MM.1S (cell line): ENCODE results near the gene CAMSAP1.

Experiments used
- DNase-seq: peaks from one replicate; pipeline ENCODE4 v3.0.0-alpha.2; 2015
- H2AFZ ChIP-seq: fragments of 300-600 bp; sonication (generic); 2 replicates; pipeline ENCODE4 v1.6.0; 2016; ENCODE audit warnings: antibody characterized with exemption, low read length
- H3F3A ChIP-seq: fragments of 300-600 bp; sonication (generic); 2 replicates; pipeline ENCODE4 v1.6.1; 2016; ENCODE audit warnings: mild to moderate bottlenecking, antibody characterized with exemption, low read length, moderate library complexity, mixed read lengths; ENCODE audit not compliant: insufficient read depth
- H3K27ac ChIP-seq: fragments of 300-600 bp; sonication (generic); 2 replicates; pipeline ENCODE4 v1.5.1; 2016; ENCODE audit warnings: mild to moderate bottlenecking, low read length
- H3K27me3 ChIP-seq: fragments of 300-600 bp; sonication (generic); replicated peaks from 2 replicates; pipeline ENCODE4 v1.6.0; 2016; ENCODE audit warnings: low read length; ENCODE audit not compliant: insufficient read depth
- H3K36me3 ChIP-seq: fragments of 300-600 bp; sonication (generic); replicated peaks from 2 replicates; pipeline ENCODE4 v1.6.1; 2016; ENCODE audit warnings: mild to moderate bottlenecking, low read length, mixed read lengths; ENCODE audit not compliant: insufficient read depth
- H3K4me1 ChIP-seq: fragments of 300-600 bp; sonication (generic); 2 replicates; pipeline ENCODE4 v1.6.1; 2016; ENCODE audit warnings: low read length, mixed read lengths
- H3K4me2 ChIP-seq: fragments of 300-600 bp; sonication (generic); 2 replicates; pipeline ENCODE4 v1.6.0; 2016; ENCODE audit warnings: low read depth, low read length
- H3K4me3 ChIP-seq: fragments of 300-600 bp; sonication (generic); 2 replicates; pipeline ENCODE4 v1.5.1; 2016; ENCODE audit warnings: low read length, mixed read lengths
- H3K79me2 ChIP-seq: fragments of 300-600 bp; sonication (generic); 2 replicates; pipeline ENCODE4 v1.6.1; 2016; ENCODE audit warnings: mixed run types, low read length, mixed read lengths
- H3K9ac ChIP-seq: fragments of 300-600 bp; sonication (generic); 2 replicates; pipeline ENCODE4 v1.6.1; 2016; ENCODE audit warnings: low read length, mixed read lengths
- H3K9me2 ChIP-seq: fragments of 300-600 bp; sonication (generic); replicated peaks from 2 replicates; pipeline ENCODE4 v1.6.1; 2016; ENCODE audit warnings: mild to moderate bottlenecking, low read length, mixed read lengths; ENCODE audit not compliant: insufficient read depth
- H3K9me3 ChIP-seq: fragments of 300-600 bp; sonication (generic); replicated peaks from 2 replicates; pipeline ENCODE4 v1.6.1; 2016; ENCODE audit warnings: mild to moderate bottlenecking, low read length, mixed read lengths; ENCODE audit not compliant: insufficient read depth
- H4K20me1 ChIP-seq: fragments of 300-600 bp; sonication (generic); 2 replicates; pipeline ENCODE4 v1.6.1; 2016; ENCODE audit warnings: mild to moderate bottlenecking, low read length, moderate library complexity, mixed read lengths; ENCODE audit not compliant: insufficient read depth
- EZH2 ChIP-seq: fragments of 300-600 bp; sonication (generic); optimal IDR thresholded peaks from 2 replicates; pipeline ENCODE3; 2017; ENCODE audit warnings: low read depth, mild to moderate bottlenecking, antibody characterized with exemption, low read length, mixed read lengths
- EZH2phosphoT487 ChIP-seq: fragments of 300-600 bp; sonication (generic); IDR thresholded peaks from 2 replicates; pipeline ENCODE4 v1.6.1; 2018; ENCODE audit warnings: antibody characterized with exemption, low read length
- TF ChIP-seq, protein P1 (sequence below): fragments of 300-600 bp; sonication (generic); IDR thresholded peaks from 2 replicates; pipeline ENCODE4 v1.5.1; 2016; ENCODE audit warnings: antibody characterized with exemption, low read length, mixed read lengths

CAMSAP1 gene

DNA sequence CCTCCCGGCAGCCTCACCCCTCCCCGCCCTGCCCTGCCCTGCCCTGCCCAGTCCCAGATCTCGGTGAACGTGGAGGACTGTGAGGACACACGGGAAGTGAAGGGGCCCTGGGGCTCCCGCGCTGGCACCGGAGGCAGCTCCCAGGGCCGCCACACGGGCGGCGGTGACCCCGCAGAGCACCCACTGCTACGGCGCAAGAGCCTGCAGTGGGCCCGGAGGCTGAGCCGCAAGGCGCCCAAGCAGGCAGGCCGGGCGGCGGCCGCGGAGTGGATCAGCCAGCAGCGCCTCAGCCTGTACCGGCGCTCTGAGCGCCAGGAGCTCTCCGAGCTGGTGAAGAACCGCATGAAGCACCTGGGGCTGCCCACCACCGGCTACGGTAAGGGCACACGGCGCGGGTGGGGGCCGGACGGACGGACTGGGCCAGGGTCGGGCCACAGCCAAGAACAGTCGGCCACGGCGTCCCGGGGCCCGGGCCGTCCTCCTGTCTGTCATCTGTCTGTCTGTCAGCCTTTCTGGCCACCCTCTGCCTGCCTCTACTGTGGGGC is 121.1 kb downstream of the CAMSAP1 start:
- H3K4me2 ChIP-seq: no peak overlapping the region
- no peak overlapping the region for H3K4me3 ChIP-seq
- H3K9me3 ChIP-seq: no peaks in the 10 kb centered on the region
- no peak overlapping the region for H3K27ac ChIP-seq
- peaks cover 95% of the 10 kb centered on the region for H3K27me3 ChIP-seq
- no peaks in the 10 kb centered on the region for H3F3A ChIP-seq
- H3K9me2 ChIP-seq: no peaks in the 10 kb centered on the region
- DNase-seq: no peak
- no peaks in the 10 kb centered on the region for H3K79me2 ChIP-seq
- TF ChIP-seq EZH2 (no peak), EZH2phosphoT487 (no peak)
- TF ChIP-seq, protein P1, sequence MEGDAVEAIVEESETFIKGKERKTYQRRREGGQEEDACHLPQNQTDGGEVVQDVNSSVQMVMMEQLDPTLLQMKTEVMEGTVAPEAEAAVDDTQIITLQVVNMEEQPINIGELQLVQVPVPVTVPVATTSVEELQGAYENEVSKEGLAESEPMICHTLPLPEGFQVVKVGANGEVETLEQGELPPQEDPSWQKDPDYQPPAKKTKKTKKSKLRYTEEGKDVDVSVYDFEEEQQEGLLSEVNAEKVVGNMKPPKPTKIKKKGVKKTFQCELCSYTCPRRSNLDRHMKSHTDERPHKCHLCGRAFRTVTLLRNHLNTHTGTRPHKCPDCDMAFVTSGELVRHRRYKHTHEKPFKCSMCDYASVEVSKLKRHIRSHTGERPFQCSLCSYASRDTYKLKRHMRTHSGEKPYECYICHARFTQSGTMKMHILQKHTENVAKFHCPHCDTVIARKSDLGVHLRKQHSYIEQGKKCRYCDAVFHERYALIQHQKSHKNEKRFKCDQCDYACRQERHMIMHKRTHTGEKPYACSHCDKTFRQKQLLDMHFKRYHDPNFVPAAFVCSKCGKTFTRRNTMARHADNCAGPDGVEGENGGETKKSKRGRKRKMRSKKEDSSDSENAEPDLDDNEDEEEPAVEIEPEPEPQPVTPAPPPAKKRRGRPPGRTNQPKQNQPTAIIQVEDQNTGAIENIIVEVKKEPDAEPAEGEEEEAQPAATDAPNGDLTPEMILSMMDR: no peak
- H2AFZ ChIP-seq: no peak overlapping the region
- H3K4me1 ChIP-seq: no peaks in the 10 kb centered on the region
- H3K9ac ChIP-seq: no peak overlapping the region
- no peaks in the 10 kb centered on the region for H4K20me1 ChIP-seq
- H3K36me3 ChIP-seq: no peaks in the 10 kb centered on the region

- Histone ChIP-seq H3K4me2 (no peak overlapping the region), H3K36me3 (no peaks in the 10 kb centered on the region), H3K4me1 (no peaks in the 10 kb centered on the region), H2AFZ (no peak overlapping the region), H3K9me2 (no peaks in the 10 kb centered on the region), H3K79me2 (no peaks in the 10 kb centered on the region), H3F3A (no peaks in the 10 kb centered on the region), H4K20me1 (no peaks in the 10 kb centered on the region), H3K9ac (no peak overlapping the region), H3K27ac (no peak overlapping the region), H3K4me3 (no peak overlapping the region), H3K27me3 (peaks cover 95% of the 10 kb centered on the region), H3K9me3 (no peaks in the 10 kb centered on the region)
- TF ChIP-seq EZH2 (no peak), EZH2phosphoT487 (no peak)
- TF ChIP-seq, protein P1: no peak
- no peak for DNase-seq
Observed at GRCh38 chr9:135785013-135785575, 122.3 kb downstream of the CAMSAP1 start.

DNA sequence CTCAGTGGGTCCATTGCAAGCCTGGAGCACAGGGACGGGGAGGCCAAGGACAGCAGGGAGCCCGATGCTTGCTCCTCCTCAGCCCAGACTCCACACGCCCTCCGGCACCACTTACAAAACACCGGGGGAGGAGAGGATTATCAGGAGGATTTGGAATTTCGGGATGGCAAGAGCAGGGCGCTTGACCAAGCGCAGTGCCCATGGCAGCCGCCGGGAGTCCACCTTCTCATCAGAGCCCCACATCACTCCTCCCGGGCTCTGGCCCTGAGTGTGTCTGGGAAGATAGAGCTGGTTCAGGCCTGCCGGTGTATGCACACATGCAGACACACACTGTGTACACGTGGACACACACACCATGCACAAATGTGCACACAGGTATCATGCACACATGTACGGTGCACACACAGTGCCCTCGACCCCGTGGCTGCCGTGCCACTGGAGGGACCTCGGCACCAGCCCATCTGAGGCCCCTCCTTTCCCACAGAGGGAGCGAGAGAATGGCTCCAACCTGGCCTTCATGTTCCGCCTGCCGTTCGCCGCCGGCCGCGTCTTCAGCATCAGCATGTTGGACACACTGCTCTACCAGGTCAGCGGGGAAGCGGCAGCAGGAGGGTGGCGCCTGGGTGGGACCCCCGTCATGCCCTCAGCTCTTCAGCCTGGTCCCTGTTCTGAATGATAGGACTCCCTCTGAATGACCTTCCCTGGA is 123.7 kb downstream of the CAMSAP1 start:
- TF ChIP-seq, protein P1: no peak
- no peak for TF ChIP-seq EZH2
- H3K9me2 ChIP-seq: no peaks in the 10 kb centered on the region
- DNase-seq: no peak

More for the DNA sequence above, 123.7 kb downstream of the CAMSAP1 start:
- Histone ChIP-seq H3K4me2 (no peak overlapping the region), H3K4me1 (no peaks in the 10 kb centered on the region), H4K20me1 (no peaks in the 10 kb centered on the region), H3K9me3 (no peaks in the 10 kb centered on the region), H3K4me3 (no peak overlapping the region), H3K9ac (no peak overlapping the region), H3K79me2 (no peaks in the 10 kb centered on the region), H2AFZ (no peak overlapping the region), H3K27me3 (peaks cover 95% of the 10 kb centered on the region), H3K27ac (no peak overlapping the region), H3F3A (no peaks in the 10 kb centered on the region), H3K36me3 (no peaks in the 10 kb centered on the region)
